GM12864 (cell line): ENCODE data around the gene NKX1-1.

Source experiments
- DNase-seq: peaks from one replicate; pipeline ENCODE4 v3.0.0-alpha.2; 2011; ENCODE audit warnings: low read depth
- H3K4me3 ChIP-seq: 2 replicates; pipeline ENCODE4 v1.5.1; 2011; ENCODE audit warnings: mild to moderate bottlenecking, low read depth, low read length, control low read depth
- TF ChIP-seq, protein P1 (sequence below): IDR thresholded peaks from 2 replicates; pipeline ENCODE4 v1.5.1; 2011; ENCODE audit warnings: low read depth, mild to moderate bottlenecking, moderate library complexity, low read length, control low read depth, inconsistent platforms; ENCODE audit errors: missing control alignments

The NKX1-1 gene

DNA sequence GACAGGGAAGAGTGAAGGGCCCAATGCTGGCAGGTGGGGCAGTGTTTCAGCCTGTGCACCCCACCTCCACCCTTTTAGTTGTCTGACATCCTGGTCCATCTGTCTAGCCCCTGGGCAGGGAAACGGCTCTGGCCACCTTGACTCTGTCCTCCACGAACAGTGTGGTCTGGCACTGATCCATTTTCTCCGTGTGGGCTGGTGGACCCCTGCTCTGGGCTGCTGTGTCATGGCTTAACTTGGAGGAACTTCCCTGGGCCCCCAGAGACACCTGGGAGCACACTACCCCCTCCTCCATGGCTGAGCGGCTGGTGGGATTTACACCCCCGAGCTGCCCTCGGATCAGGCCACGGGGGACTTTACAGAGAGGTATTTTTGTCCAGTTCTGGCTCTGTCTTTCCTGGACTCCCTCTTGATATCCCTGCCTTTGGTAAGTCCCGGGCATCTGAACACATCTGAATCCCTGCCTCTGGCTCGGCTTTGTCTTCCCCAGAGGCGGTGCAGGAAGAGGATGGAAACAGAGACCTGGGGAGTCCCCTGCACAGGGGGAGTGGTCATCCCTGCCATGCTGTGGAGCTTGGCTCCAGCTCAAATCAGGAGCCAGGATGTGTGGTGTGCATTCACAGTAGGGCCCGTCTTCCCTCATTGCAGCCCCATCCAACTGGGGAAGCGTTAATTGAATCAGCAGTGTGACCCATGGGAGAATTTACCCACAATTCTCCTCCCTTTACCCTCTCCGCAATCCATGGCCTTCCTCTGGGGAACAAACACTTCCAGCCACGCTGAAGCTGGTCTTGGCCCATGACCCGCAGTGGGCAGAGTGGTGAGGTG is 6.3 kb upstream of the NKX1-1 start:
- TF ChIP-seq, protein P1, sequence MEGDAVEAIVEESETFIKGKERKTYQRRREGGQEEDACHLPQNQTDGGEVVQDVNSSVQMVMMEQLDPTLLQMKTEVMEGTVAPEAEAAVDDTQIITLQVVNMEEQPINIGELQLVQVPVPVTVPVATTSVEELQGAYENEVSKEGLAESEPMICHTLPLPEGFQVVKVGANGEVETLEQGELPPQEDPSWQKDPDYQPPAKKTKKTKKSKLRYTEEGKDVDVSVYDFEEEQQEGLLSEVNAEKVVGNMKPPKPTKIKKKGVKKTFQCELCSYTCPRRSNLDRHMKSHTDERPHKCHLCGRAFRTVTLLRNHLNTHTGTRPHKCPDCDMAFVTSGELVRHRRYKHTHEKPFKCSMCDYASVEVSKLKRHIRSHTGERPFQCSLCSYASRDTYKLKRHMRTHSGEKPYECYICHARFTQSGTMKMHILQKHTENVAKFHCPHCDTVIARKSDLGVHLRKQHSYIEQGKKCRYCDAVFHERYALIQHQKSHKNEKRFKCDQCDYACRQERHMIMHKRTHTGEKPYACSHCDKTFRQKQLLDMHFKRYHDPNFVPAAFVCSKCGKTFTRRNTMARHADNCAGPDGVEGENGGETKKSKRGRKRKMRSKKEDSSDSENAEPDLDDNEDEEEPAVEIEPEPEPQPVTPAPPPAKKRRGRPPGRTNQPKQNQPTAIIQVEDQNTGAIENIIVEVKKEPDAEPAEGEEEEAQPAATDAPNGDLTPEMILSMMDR: no peak
- no peak overlapping the region for H3K4me3 ChIP-seq
- no peak for DNase-seq

DNA sequence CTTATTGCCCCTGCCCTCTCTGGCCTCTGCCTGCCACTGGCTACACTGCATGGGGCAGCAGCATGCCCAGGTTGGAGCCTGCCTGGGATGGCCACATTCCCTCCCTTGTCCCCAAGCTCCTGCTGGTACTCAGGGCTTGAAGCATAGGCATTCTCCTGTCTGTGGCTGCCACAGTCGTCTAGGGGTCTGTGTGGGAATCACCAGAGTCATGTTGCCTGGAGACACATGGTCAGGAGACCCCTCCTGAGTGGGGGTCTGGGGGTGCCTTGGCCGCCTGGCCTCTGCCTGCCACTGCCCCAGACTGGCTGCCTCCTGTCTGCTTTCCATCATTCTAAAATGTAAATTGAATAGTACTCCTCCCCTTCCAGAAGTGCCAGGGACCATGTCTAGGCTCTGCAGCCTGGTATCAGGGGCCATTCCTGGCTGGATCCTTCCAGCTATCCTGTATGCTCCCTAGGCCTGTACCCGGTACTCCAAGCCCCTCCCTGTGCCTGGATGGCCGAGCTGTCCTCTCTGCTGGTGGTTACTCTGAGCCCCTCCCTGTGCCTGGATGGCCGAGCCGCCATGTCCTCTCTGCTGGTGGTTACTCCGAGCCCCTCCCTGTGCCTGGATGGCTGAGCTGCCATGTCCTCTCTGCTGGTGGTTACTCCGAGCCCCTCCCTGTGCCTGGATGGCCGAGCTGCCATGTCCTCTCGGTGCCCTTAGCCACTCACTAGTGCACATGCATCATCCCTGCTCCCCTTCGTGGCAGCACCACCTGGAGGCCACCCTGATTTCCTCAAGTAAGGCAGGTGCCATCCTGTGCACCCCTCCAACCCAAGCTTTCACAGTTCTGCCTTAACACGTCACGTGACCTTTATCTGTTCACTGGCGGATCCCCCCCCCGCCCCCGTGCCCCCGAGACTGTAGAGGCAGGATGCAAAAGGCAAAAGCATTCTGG is 5.5 kb upstream of the NKX1-1 start:
- DNase-seq: no peak
- TF ChIP-seq, protein P1: no peak
- H3K4me3 ChIP-seq: no peak overlapping the region

DNA sequence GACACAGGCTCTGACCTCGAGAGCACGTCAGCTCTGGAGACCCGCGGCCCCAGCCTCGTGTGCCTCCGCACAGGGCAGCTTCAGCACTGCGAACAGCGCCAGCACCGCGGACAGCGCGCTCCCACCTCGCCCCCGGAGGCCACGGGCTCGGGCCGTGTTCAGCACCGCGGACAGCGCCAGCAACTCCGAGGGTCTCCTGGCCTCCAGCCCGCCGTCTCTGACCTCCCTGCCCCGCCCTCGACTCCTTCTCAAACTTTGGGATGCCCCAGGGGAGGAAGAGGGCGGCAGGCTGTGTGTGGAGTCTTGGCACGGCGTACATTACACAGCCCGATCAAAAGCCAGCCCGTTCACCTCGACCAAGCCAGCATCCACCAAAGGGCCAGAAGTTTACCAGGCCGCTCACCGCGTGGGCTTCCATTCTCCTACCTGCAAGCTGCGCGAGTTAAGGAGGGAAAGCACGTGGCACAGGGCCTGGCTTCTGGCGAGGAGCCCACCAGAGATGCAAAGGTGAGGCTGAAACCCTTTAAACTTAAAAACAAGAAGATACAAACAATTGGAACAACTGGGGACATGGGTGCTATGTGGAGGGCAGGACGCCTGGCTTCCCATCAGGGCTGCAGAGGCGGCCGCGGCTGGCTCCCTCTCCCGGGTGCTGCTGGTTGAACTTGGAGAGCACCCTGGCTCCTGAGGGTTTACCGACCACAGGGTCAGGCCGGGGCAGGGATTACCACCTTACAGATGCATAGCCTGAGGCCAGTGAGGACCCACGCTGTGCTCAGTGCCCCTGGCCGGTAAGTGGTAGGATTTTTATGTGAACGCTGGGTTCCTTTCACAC is 4.5 kb upstream of the NKX1-1 start:
- no peak for DNase-seq
- H3K4me3 ChIP-seq: no peak overlapping the region
- TF ChIP-seq, protein P1: no peak

DNA sequence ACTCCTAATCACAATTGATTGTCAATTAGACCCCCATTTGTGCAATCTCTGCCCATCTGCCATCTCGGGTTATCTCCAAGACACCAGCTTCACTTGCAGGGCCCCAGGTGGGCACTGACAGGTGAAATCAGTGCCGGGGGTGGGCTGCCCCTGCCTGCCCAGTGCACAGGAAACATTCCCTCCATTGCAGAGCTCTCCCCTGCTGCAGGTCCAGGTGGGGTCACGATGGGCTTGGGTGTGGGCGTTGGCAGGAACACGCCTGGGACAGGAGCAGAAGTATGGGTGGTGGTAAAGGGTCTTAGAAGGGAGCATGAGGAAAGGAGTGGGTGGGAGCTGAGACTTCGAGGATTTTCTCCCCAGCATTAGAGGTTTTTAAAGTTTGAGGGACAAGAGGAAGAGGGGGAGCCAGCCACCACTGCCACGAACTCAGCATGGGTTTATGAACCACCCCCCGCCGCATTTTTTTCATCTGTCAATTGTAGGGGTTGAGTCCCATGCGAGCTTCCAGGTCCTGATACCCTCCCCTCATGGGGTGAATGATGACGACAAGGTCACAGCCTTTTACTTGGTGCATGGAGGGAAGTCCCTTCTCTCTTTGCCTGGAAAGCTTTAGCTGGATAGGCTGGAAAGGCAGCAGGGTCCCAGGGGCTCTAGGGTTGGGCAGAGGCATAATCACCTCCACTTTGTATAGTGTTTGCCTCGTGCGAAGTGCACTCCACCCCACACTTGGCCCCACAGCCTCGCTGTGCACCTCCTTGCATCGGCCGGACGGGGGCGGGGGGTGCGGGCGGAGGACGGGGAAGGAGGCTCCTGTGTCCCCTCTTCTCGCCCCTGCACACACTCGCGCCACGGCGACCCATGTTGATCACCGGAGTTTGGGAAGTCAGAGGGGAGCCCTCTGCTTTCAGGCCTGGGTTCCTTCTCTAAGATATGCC is 3.5 kb upstream of the NKX1-1 start:
- TF ChIP-seq, protein P1: no peak
- H3K4me3 ChIP-seq: no peak overlapping the region
- DNase-seq: no peak

- no peak overlapping the region for H3K4me3 ChIP-seq
- no peak for DNase-seq
- TF ChIP-seq, protein P1: no peak
Measured at GRCh38 chr4:1409079-1409478, 2.8 kb upstream of the NKX1-1 start.

DNA sequence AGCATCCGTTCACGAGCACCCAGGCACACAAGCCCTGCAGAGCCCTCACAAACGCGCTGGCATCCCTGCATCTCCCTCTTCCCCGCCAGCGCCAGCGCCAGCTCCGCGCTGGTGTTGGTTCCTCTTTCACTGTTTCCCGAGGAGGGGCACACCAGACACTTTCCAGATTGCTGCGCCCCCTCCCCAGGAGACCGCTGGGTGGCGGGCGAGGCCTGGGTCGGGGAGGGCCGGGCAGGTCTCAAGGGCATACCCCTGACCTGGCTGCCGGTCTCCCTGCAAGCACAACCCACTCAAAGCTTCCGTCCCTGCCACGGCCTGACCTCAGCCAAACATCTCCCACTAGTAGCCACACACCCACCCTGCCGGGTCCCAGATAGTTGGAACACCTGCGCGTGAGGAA is 2.2 kb upstream of the NKX1-1 start:
- H3K4me3 ChIP-seq: no peak overlapping the region
- no peak for DNase-seq
- TF ChIP-seq, protein P1: no peak
